ENCODE results near the gene AGR3.
"Not testable (repeated sequence)": the region's sequence is repeated elsewhere in the genome, so short reads cannot be mapped to it uniquely, and the experiment has no call there.

Gene AGR3

DNA sequence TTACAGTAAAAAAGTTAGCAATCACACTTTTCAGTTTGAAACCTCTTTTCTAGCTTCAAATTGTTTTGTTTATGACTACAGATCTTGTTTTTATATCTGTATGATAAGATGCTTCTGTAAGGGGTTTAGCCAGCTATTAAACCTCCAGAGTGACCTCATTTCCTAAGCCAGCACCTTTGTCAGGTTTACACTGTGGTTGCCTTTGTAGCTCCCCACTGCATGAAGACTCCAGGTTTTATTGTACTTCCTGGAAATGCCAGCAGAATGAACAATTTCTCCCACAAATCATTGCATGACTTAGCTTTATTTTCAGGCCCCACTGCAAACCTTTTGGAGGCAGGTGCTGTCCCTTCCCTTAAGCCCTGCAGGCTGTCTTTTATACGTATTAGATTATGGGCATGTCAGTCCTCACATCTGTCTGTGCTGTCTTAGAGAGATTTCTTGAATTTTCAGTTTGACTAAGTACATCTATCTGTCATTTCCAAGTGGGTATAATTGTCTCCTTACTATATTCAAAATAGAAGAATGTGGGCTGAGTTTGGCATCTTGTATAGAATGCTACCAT, 8.2 kb upstream of the AGR3 start:
- DNase-seq, result no peak

DNA sequence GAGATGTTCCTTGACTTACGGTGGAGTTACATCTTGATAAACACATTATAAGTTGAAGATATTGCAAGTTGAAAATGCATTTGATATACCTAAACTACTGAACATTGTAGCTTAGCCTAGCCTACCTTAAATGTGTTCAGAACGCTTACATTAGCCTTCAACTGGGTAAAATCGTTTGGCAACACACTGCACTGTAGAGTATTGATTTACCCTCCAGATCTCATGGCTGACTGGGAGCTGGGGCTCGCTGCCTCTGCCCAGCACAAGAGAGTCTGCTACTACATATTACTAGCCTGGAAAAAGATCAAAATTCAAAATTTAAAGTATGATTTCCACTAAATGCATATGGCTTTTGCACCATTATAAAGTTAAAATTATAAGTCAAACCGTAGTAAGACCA, 7.5 kb upstream of the AGR3 start:
- no peak for DNase-seq

DNA sequence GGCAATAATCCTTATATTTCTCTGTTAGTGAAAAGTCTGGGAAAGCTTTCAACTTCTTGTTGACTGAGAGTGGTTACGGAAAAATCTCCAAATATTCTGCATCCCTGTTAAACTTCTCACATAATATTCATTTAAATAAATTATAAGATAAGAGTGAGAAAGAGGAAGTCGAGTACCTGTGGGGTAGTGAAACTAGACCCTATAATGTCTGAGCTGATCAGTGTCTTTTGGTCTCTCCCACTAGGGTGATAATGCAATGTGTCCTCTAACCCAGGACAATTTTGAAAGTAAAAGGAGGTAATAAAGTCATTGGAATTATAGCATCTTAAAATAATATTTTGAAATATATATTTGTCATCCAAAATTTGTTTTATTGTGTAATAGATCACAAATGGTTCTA, 2.1 kb upstream of the AGR3 start:
- no peak for DNase-seq

DNA sequence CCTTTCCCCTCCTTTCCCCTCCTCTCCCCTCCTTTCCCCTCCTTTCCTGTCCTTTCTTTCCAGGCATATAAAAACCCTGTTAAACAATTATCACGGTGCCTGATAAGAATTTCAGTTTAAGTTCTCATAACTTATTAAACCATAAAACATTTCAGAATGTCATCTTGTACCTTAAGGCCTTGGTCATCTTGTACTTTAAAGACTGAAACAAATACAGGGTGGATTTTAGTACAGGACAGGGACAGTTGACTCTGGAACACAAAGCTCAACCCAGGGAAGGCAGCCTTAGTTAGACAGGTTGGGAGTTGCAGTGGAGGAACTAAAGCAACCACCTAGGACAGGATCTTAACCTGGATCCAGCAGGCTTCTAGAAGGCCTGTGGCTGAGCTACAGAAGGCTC, 1.2 kb downstream of the AGR3 start:
- DNase-seq, result no peak

GRCh38 chr7:16879181-16879580, 2.6 kb downstream of the AGR3 start:
- no peak for DNase-seq

DNA sequence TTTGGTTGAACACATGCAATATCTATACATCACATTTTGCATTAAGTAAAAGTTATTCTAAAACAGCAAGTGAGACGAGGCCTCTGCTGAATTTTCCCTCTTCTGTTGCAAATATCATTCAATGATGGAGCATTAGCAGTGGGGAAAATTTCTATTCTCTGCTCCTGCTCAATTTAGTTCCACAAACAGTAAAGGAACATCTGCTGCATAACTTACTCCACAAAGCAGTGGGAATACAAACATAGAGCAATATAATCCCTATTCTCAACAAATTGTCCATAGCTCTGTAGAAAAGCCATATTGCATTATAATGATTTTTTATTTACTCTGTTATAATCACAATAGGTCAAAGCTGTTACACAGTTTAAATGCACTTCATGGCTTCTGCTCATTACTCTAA, 5.9 kb downstream of the AGR3 start:
- DNase-seq, result no peak

GRCh38 chr7:16874066-16874465, 7.7 kb downstream of the AGR3 start:
- DNase-seq, result no peak

DNA sequence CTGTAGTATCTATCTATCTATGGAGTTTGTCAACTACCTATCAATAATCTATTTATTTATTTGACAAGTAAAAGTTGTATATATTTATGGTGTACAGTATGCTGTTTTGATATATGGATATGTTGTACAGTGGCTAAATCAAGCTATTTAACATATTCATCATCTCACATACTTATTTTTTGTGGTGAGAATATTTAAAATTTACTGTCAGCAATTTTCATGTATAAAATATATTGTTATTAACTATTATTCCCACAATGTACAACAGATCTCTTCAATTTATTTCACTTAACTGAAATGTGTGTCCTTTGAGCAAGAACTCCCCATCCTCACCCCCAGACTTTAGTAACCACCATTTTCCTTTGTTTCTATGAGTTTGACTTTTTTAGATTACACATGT, 14.5 kb downstream of the AGR3 start:
- no peak for DNase-seq

DNA sequence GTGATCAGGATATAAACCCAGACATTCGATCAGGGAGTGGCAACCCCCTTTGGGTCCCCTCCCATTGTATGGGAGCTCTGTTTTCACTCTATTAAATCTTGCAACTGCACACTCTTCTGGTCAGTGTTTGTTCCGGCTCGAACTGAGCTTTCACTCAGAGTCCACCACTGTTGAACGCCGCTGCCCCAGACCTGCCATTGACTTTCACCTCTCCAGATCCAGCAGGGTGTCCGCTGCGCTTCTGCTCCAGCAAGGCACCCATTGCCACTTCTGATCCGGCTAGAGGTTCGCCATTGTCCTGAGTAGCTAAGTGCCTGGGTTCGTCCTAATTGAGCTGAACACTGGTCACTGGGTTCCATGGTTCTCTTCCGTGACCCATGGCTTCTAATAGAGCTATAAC, 28.6 kb downstream of the AGR3 start:
- not testable (repeated sequence) for DNase-seq

DNA sequence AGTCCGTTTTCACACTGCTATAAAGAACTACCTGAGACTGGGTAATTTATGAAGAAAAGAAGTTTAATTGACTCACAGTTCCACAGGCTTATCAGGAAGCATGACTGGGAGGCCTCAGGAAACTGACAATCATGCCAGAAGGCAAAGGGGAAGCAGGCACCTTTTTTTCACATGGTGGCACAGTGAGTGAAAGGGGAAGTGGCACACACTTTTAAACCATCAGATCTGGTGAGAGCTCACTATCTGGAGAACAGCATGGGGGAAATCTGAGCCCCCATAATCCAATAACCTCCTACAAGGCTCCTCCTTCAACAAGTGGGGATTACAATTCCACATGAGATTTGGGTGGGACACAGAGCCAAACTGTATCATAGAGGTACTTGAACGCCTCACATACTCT, 30.0 kb downstream of the AGR3 start:
- no peak for DNase-seq

DNA sequence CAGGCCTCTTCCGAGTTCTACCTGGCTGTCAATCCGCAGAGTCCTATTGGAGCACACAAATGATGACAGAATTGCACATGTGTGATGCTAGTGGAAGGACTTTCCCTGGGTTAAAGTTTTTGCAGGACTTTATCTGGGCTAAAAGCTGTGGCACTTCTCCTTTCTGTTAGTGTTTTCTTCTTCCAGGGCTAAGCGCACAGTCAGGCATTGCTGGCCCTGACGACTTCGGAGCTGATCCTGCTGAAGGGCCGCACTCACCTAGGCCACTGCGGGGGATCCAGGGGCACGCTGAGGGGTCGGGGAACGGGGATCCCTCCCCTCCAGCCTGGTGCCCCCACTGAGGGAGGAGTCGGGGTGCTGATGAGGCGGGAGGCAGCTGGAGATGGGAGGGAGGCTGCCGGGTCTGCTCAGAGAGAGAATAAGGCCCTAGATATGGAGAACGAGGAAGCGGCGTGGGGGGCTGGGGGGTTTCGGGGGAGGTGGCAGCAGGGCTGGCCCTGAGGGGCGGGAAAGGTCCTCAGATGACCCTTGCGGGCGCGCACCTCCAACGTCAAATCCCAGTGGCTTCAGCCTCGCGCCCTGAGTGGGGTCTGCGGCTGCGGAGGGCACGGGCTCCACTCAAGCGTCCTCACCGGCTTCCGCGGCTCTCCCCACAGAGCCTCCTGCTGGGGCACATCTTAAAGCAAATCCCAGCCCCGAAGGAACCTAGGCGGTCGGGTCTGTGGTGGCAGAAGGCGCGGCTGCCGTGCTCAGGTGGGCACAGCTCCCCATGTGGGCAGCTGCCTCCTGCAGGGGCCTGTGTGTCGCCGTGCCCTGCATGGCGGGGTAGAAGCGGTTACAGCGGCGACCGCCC, 30.9 kb downstream of the AGR3 start:
- no peak for DNase-seq

GRCh38 chr7:16849296-16850148, 32.3 kb downstream of the AGR3 start:
- DNase-seq, result no peak

GRCh38 chr7:16847381-16847860, 34.4 kb downstream of the AGR3 start:
- no peak for DNase-seq

GRCh38 chr7:16846601-16847165, 35.1 kb downstream of the AGR3 start:
- DNase-seq, result no peak

- no peak for DNase-seq
Measured at GRCh38 chr7:16845746-16846145, 36.0 kb downstream of the AGR3 start.

DNA sequence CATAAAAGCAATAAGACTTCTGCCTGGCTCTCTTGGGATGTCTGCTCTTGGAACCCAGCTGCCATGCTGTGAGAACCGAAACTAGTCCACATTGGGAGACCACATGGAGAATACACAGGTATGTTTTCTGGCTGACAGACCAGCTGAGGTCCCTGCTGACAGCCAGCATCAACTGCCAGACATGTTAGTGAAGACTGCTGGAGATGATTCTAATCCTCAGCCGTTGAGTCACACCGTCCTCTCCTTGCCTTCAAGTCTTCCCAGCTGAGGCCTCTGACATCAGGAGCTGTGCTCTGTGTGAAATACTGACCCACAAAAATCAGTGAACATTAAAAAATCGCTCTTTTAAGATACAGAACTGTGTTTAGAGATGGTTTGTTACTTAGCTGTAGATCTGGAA, 40.1 kb downstream of the AGR3 start:
- no peak for DNase-seq

DNA sequence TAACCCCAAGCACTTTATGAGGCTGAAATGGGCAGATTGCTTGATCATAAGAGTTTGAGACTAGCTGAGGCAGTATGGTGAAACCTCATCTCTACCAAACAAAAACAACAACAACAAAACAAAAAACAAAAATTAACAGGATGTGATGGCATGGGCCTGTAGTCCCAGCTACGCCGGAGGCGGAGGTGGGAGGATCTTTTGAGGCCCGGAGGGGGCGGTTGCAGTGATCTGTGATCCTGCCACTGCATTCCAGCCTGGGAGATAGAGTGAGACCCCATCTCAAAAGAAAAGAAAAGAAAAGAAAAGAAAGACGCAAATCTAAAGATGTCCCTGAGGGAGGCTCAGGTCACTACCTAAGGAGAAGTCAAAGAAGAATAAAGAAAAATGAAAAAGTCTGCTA, 41.7 kb downstream of the AGR3 start:
- no peak for DNase-seq

DNA sequence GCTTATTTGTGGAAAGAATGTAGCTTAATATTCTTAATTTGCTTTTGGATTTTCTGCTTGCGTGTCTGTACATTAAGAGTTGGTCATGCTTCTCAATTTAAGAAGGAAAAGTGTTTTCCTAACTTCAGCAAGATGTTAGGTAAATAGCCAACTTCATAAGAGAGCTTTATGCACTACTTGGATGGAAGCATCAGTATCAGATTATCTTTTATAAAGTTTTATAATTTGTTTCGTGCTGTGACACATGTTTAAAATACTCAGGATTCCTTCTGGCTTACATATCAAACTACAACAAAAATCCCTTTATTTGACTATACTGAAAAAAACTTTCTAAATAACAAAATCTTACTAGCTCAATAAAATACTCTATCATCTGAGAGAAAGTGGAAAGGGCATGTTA, 42.1 kb downstream of the AGR3 start:
- no peak for DNase-seq

DNA sequence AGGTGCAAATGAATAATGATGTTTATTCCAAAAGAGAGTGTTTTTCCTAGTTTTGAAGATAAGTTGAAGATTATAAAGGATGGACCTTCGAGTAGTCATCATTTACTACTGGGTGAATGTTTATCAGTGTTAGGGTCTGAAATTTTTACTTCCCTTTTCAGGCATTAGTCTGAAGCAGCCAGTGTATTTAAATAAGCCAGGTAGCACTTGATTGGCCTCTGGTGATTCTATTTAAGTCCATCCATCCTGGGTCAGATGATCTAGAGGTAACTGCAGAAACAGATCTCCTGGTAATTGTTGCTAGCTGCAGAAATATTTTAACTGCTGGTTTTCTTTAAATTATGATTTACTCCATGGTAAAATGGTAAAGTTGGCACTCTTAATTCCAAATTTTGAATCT, 42.9 kb downstream of the AGR3 start:
- no peak for DNase-seq

DNA sequence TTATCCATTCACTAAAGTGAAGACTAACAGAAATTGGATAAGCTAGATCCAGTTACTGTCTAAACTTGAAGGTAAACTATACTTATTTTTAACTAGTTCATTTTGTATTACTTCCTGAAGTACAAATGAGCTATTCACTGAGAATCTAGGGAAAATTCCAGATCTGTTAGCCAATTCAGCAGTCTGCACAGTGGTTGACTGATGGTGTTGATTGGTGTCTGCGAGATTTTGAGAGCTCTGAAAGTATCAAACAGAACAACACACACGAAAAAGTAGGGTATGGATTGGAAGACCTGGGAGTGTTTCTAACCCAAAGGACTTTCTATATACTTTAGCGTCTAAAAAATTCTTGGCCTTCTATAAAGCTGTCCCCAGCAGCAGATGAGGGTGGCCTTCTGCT, 43.4 kb downstream of the AGR3 start:
- no peak for DNase-seq

GRCh38 chr7:16836481-16836880, 45.3 kb downstream of the AGR3 start:
- no peak for DNase-seq

- DNase-seq, result no peak
Measured at GRCh38 chr7:16833373-16833772, 48.4 kb downstream of the AGR3 start.

DNA sequence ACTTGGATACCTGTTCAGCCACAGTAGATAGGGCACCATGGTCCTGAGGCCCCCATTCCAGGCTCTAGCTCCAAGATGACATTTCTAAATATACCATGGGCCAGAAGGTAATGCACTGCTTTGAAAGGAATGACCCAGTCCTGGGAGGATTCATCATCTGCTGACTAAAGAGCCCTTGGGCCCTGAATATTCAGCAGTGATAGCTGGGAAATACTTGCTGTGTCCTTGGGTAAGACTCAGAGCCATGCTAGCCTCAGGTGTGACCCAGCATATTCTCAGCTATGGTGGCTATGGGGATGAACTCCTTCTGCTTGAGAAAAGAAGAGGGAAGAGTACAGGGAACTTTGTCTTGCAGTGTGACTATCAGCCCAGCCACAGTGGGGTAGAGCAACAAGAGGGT, 55.7 kb downstream of the AGR3 start:
- DNase-seq, result no peak

All from cortex of kidney (tissue), 1 donor.